SJSA1 (cell line): ENCODE data around the gene GANC. TPM values are rescaled to one million over a fixed set of nuclear protein-coding genes. Genes with fewer than 3 reads are reported as not detected.

Experiments used
- total RNA-seq: library from RNA; depleted of rRNA; stranded (reverse); fragments of >200 nt; shearing (Covaris generic); gene quantifications from 2 replicates; pipeline ENCODE4 v1.2.3, GENCODE V29; 2014; rRNA removed

The GANC gene
- total RNA-seq, 1 experiment from 2014 or later, result 19.7 TPM

Other genes with a start within 250 kb of the GANC start
- gene PLA2G4D, start 178.6 kb upstream of the GANC start, total RNA-seq, result not detected in 2 replicates
- not detected in 2 replicates for gene PLA2G4F, start 116.6 kb upstream of the GANC start, total RNA-seq
- gene VPS39, start 64.9 kb upstream of the GANC start, total RNA-seq, result 22.9 and 27.6 TPM in 2 replicates
- 74.9 and 77.0 TPM in 2 replicates for gene TMEM87A, start 232 bp downstream of the GANC start, total RNA-seq
- 0.11 TPM in 1 of 2 replicates, not detected in the other for gene CAPN3, start 86.3 kb downstream of the GANC start, total RNA-seq
- 61.6 and 62.4 TPM in 2 replicates for gene ZNF106, start 217.9 kb downstream of the GANC start, total RNA-seq
- 88.9 and 163 TPM in 2 replicates for gene SNAP23, start 222.4 kb downstream of the GANC start, total RNA-seq